ENCODE results near the gene TTLL10. TPM values are rescaled to one million over a fixed set of nuclear protein-coding genes. Genes with fewer than 3 reads are reported as not detected.

TTLL10 gene
- total RNA-seq, 1 experiment from 2014 or later: 4.0 TPM

- TF ChIP-seq CTCF (conservative IDR thresholded peaks at IDR 0.05) (no peak), EZH2 (IDR thresholded peaks at IDR 0.05; ENCODE audit: low read depth) (no peak)
- DNase-seq: no peak
- Histone ChIP-seq H3K27ac (no peak overlapping the region), H3F3A (ENCODE audit: insufficient read depth, low read depth) (peaks cover 7% of the 10 kb centered on the region; the same call in 1 of the 2 replicates), H3K9me2 (ENCODE audit: insufficient read depth) (no peaks in the 10 kb centered on the region), H3K4me1 (replicated peaks; ENCODE audit: insufficient read depth) (0 out of 2 replicates have a peak, but pooled peaks cover 3% of the 10 kb centered on the region), H3K27me3 (ENCODE audit: insufficient read depth, low read depth) (peaks cover 13% of the 10 kb centered on the region; the same call in 1 of the 2 replicates), H3K4me2 (no peak overlapping the region), H2AFZ (no peak overlapping the region), H3K4me3 (no peak overlapping the region), H3K36me3 (ENCODE audit: low read depth) (no peaks in the 10 kb centered on the region), H3K79me2 (ENCODE audit: low read depth) (no peaks in the 10 kb centered on the region), H4K20me1 (ENCODE audit: insufficient read depth) (no peaks in the 10 kb centered on the region), H3K9me3 (ENCODE audit: insufficient read depth, low read depth) (no peaks in the 10 kb centered on the region)
- CTCF ChIA-PET: no interaction called here
- intact Hi-C loops (cut with micrococcal nuclease; ENCODE audit: unreplicated experiment): no loop called here
- POLR2A ChIA-PET (ENCODE audit: unreplicated experiment): no interaction called here
- no TSS peak for BruUV-seq (replicated peaks)
Measured at GRCh38 chr1:1202831-1203560, 29.3 kb downstream of the TTLL10 start.

GRCh38 chr1:1203561-1204424, 30.1 kb downstream of the TTLL10 start:
- Histone ChIP-seq H3K4me1 (replicated peaks; ENCODE audit: insufficient read depth) (peaks cover 10% of the 10 kb centered on the region), H3K36me3 (ENCODE audit: low read depth) (no peaks in the 10 kb centered on the region), H3F3A (ENCODE audit: insufficient read depth, low read depth) (peaks cover 7% of the 10 kb centered on the region; the same call in 1 of the 2 replicates), H3K9me3 (ENCODE audit: insufficient read depth, low read depth) (no peaks in the 10 kb centered on the region), H4K20me1 (ENCODE audit: insufficient read depth) (no peaks in the 10 kb centered on the region), H3K4me2 (no peak overlapping the region), H3K27me3 (ENCODE audit: insufficient read depth, low read depth) (peaks cover 13% of the 10 kb centered on the region; the same call in 1 of the 2 replicates), H3K4me3 (no peak overlapping the region), H3K9me2 (ENCODE audit: insufficient read depth) (no peaks in the 10 kb centered on the region), H3K27ac (no peak overlapping the region), H2AFZ (no peak overlapping the region), H3K79me2 (ENCODE audit: low read depth) (no peaks in the 10 kb centered on the region)
- intact Hi-C loops (cut with micrococcal nuclease; ENCODE audit: unreplicated experiment): no loop called here
- TF ChIP-seq CTCF (conservative IDR thresholded peaks at IDR 0.05) (no peak), EZH2 (IDR thresholded peaks at IDR 0.05; ENCODE audit: low read depth) (no peak)
- BruUV-seq (replicated peaks): no TSS peak
- DNase-seq: no peak
- CTCF ChIA-PET: no interaction called here
- POLR2A ChIA-PET (ENCODE audit: unreplicated experiment): no interaction called here

- Histone ChIP-seq H2AFZ (no peak overlapping the region), H3K27me3 (ENCODE audit: insufficient read depth, low read depth) (peaks cover 13% of the 10 kb centered on the region; the same call in 1 of the 2 replicates), H3K79me2 (ENCODE audit: low read depth) (no peaks in the 10 kb centered on the region), H3K36me3 (ENCODE audit: low read depth) (no peaks in the 10 kb centered on the region), H3K27ac (no peak overlapping the region), H4K20me1 (ENCODE audit: insufficient read depth) (no peaks in the 10 kb centered on the region), H3F3A (ENCODE audit: insufficient read depth, low read depth) (peaks cover 7% of the 10 kb centered on the region; the same call in 1 of the 2 replicates), H3K9me3 (ENCODE audit: insufficient read depth, low read depth) (no peaks in the 10 kb centered on the region), H3K4me1 (replicated peaks; ENCODE audit: insufficient read depth) (peaks cover 11% of the 10 kb centered on the region), H3K4me3 (no peak overlapping the region), H3K4me2 (no peak overlapping the region), H3K9me2 (ENCODE audit: insufficient read depth) (no peaks in the 10 kb centered on the region)
- no TSS peak for BruUV-seq (replicated peaks)
- no peak for DNase-seq
- intact Hi-C loops (cut with micrococcal nuclease; ENCODE audit: unreplicated experiment): no loop called here
- TF ChIP-seq CTCF (conservative IDR thresholded peaks at IDR 0.05) (no peak), EZH2 (IDR thresholded peaks at IDR 0.05; ENCODE audit: low read depth) (no peak)
- CTCF ChIA-PET: no interaction called here
- POLR2A ChIA-PET (ENCODE audit: unreplicated experiment): no interaction called here
Measured at GRCh38 chr1:1204425-1204920, 30.8 kb downstream of the TTLL10 start.

Data from PC-9 (cell line).